ENCODE data around the gene PTMS. TPM values are rescaled to one million over a fixed set of nuclear protein-coding genes. Genes with fewer than 3 reads are reported as not detected.
A peak's percentile ranks its signal among the peaks of the same experiment; 100 is the strongest.

The PTMS gene
- total and polyA plus RNA-seq, 2 donors (not counting 1 experiment from before 2014, with no cell fraction given): 63.6 to 312 TPM

GRCh38 chr12:6778574-6779550 is 12.7 kb downstream of the PTMS start:
- TF ChIP-seq CTCF (conservative IDR thresholded peaks at IDR 0.05 in 1 of 2, IDR thresholded peaks at IDR 0.05 in 1 of 2; ENCODE audit: low read depth in 1 of 2, low read length in 2 of 2) (peak; percentile 87), EZH2 (IDR thresholded peaks at IDR 0.05; ENCODE audit: low read length, missing control alignments) (no peak)
- Histone ChIP-seq H3K79me2 (ENCODE audit: control insufficient read depth, insufficient read depth, low read length) (no peaks in the 10 kb centered on the region), H3K9me3 (ENCODE audit: control insufficient read depth, insufficient read depth, low read depth, low read length) (no peaks in the 10 kb centered on the region), H3K27me3 (ENCODE audit: control insufficient read depth, insufficient read depth, low read length) (no peaks in the 10 kb centered on the region), H3K27ac (ENCODE audit: insufficient read depth, low read length) (no peak overlapping the region), H4K20me1 (ENCODE audit: control insufficient read depth, extremely low read depth, insufficient read depth, low read length) (no peaks in the 10 kb centered on the region), H3K4me3 (replicated peaks in 1 of 4; ENCODE audit: control extremely low read depth in 1 of 4, insufficient read depth in 1 of 4, low read depth in 3 of 4, low read length in 4 of 4) (peak overlapping the region; percentile 30 to 51 (median 42)), H2AFZ (ENCODE audit: low read length) (peak overlapping the region; percentile 70), H3K36me3 (ENCODE audit: control insufficient read depth, insufficient read depth, low read length) (no peaks in the 10 kb centered on the region), H3K4me2 (ENCODE audit: extremely low read depth, insufficient read depth, low read length) (peak overlapping the region; percentile 96), H3K9ac (ENCODE audit: insufficient read depth, low read length) (no peak overlapping the region), H3K4me1 (ENCODE audit: control insufficient read depth, extremely low read depth, insufficient read depth, low read length) (peaks cover 3% of the 10 kb centered on the region)
- peak; percentile 89 to 94 for DNase-seq (ENCODE audit: low read depth in 2 of 2)

GRCh38 chr12:6779708-6780432 is 13.7 kb downstream of the PTMS start:
- H3K9me3 ChIP-seq (ENCODE audit: control insufficient read depth, insufficient read depth, low read depth, low read length): no peaks in the 10 kb centered on the region
- H3K9ac ChIP-seq (ENCODE audit: insufficient read depth, low read length): no peak overlapping the region
- DNase-seq (ENCODE audit: low read depth in 2 of 2): no peak
- no peaks in the 10 kb centered on the region for H3K36me3 ChIP-seq (ENCODE audit: control insufficient read depth, insufficient read depth, low read length)
- H4K20me1 ChIP-seq (ENCODE audit: control insufficient read depth, extremely low read depth, insufficient read depth, low read length): no peaks in the 10 kb centered on the region
- no peaks in the 10 kb centered on the region for H3K79me2 ChIP-seq (ENCODE audit: control insufficient read depth, insufficient read depth, low read length)
- H3K4me2 ChIP-seq (ENCODE audit: extremely low read depth, insufficient read depth, low read length): no peak overlapping the region
- no peaks in the 10 kb centered on the region for H3K27me3 ChIP-seq (ENCODE audit: control insufficient read depth, insufficient read depth, low read length)
- H3K27ac ChIP-seq (ENCODE audit: insufficient read depth, low read length): no peak overlapping the region
- no peak overlapping the region for H2AFZ ChIP-seq (ENCODE audit: low read length)
- peaks cover 3% of the 10 kb centered on the region for H3K4me1 ChIP-seq (ENCODE audit: control insufficient read depth, extremely low read depth, insufficient read depth, low read length)
- TF ChIP-seq CTCF (conservative IDR thresholded peaks at IDR 0.05 in 1 of 2, IDR thresholded peaks at IDR 0.05 in 1 of 2; ENCODE audit: low read depth in 1 of 2, low read length in 2 of 2) (no peak), EZH2 (IDR thresholded peaks at IDR 0.05; ENCODE audit: low read length, missing control alignments) (no peak)
- H3K4me3 ChIP-seq (replicated peaks in 1 of 4; ENCODE audit: control extremely low read depth in 1 of 4, insufficient read depth in 1 of 4, low read depth in 3 of 4, low read length in 4 of 4): no peak overlapping the region

- no peaks in the 10 kb centered on the region for H3K9me3 ChIP-seq (ENCODE audit: control insufficient read depth, insufficient read depth, low read depth, low read length)
- DNase-seq (ENCODE audit: low read depth in 2 of 2): no peak
- H3K79me2 ChIP-seq (ENCODE audit: control insufficient read depth, insufficient read depth, low read length): no peaks in the 10 kb centered on the region
- no peak overlapping the region for H3K4me2 ChIP-seq (ENCODE audit: extremely low read depth, insufficient read depth, low read length)
- no peak overlapping the region for H2AFZ ChIP-seq (ENCODE audit: low read length)
- H3K4me3 ChIP-seq (replicated peaks in 1 of 4; ENCODE audit: control extremely low read depth in 1 of 4, insufficient read depth in 1 of 4, low read depth in 3 of 4, low read length in 4 of 4): no peak overlapping the region
- TF ChIP-seq EZH2 (IDR thresholded peaks at IDR 0.05; ENCODE audit: low read length, missing control alignments): no peak
- no peak for TF ChIP-seq CTCF (conservative IDR thresholded peaks at IDR 0.05 in 1 of 2, IDR thresholded peaks at IDR 0.05 in 1 of 2; ENCODE audit: low read depth in 1 of 2, low read length in 2 of 2)
- H3K9ac ChIP-seq (ENCODE audit: insufficient read depth, low read length): no peak overlapping the region
- H3K27me3 ChIP-seq (ENCODE audit: control insufficient read depth, insufficient read depth, low read length): no peaks in the 10 kb centered on the region
- H3K4me1 ChIP-seq (ENCODE audit: control insufficient read depth, extremely low read depth, insufficient read depth, low read length): peaks cover 3% of the 10 kb centered on the region
- H3K36me3 ChIP-seq (ENCODE audit: control insufficient read depth, insufficient read depth, low read length): no peaks in the 10 kb centered on the region
- H4K20me1 ChIP-seq (ENCODE audit: control insufficient read depth, extremely low read depth, insufficient read depth, low read length): no peaks in the 10 kb centered on the region
- no peak overlapping the region for H3K27ac ChIP-seq (ENCODE audit: insufficient read depth, low read length)
These were observed 14.4 kb downstream of the PTMS start for GRCh38 chr12:6780573-6780972.

Measured in fibroblast of lung (primary cell).